HG03108 (cell line): ENCODE data around the gene SFSWAP.
"Not testable (repeated sequence)": the region's sequence is repeated elsewhere in the genome, so short reads cannot be mapped to it uniquely, and the experiment has no call there.

Experiments used
- ATAC-seq: cut with Tn5 transposase; IDR thresholded peaks from one replicate; pipeline ENCODE4 v1.9.1; 2021; ENCODE audit warnings: moderate library complexity; ENCODE audit not compliant: unreplicated experiment

SFSWAP gene

GRCh38 chr12:131735153-131735456, 24.2 kb downstream of the SFSWAP start:
- no peak for ATAC-seq

GRCh38 chr12:131735476-131736445, 24.9 kb downstream of the SFSWAP start:
- no peak for ATAC-seq

- ATAC-seq: no peak
Observed at GRCh38 chr12:131736446-131737149, 25.7 kb downstream of the SFSWAP start.

- no peak for ATAC-seq
Observed at GRCh38 chr12:131737150-131737827, 26.4 kb downstream of the SFSWAP start.

GRCh38 chr12:131738196-131738595, 27.3 kb downstream of the SFSWAP start:
- no peak for ATAC-seq

- no peak for ATAC-seq
Observed at GRCh38 chr12:131740626-131741025, 29.7 kb downstream of the SFSWAP start.

GRCh38 chr12:131742761-131743160, 31.9 kb downstream of the SFSWAP start:
- not testable (repeated sequence) for ATAC-seq

- ATAC-seq: not testable (repeated sequence)
Observed at GRCh38 chr12:131743410-131743809, 32.5 kb downstream of the SFSWAP start.

- not testable (repeated sequence) for ATAC-seq
Observed at GRCh38 chr12:131743880-131744279, 33.0 kb downstream of the SFSWAP start.

- ATAC-seq: not testable (repeated sequence)
Observed at GRCh38 chr12:131744675-131745074, 33.8 kb downstream of the SFSWAP start.

- no peak for ATAC-seq
Observed at GRCh38 chr12:131745706-131746105, 34.8 kb downstream of the SFSWAP start.

- no peak for ATAC-seq
Observed at GRCh38 chr12:131747276-131748177, 36.6 kb downstream of the SFSWAP start.

- ATAC-seq: no peak
Observed at GRCh38 chr12:131749618-131750315, 38.9 kb downstream of the SFSWAP start.

GRCh38 chr12:131751335-131751734, 40.4 kb downstream of the SFSWAP start:
- no peak for ATAC-seq

- no peak for ATAC-seq
Observed at GRCh38 chr12:131752451-131752850, 41.6 kb downstream of the SFSWAP start.

GRCh38 chr12:131753005-131753404, 42.1 kb downstream of the SFSWAP start:
- ATAC-seq: no peak

- no peak for ATAC-seq
Observed at GRCh38 chr12:131753757-131754156, 42.9 kb downstream of the SFSWAP start.

GRCh38 chr12:131754184-131754583, 43.3 kb downstream of the SFSWAP start:
- ATAC-seq: no peak

GRCh38 chr12:131755305-131756113, 44.6 kb downstream of the SFSWAP start:
- ATAC-seq: peak; percentile 58
